GM19043 (cell line): ENCODE results near the gene FCMR.
"Not testable (repeated sequence)": the region's sequence is repeated elsewhere in the genome, so short reads cannot be mapped to it uniquely, and the experiment has no call there.

Source experiments
- ATAC-seq: cut with Tn5 transposase; IDR thresholded peaks from one replicate; pipeline ENCODE4 v1.9.1; 2021; ENCODE audit warnings: low read depth; ENCODE audit not compliant: unreplicated experiment

The FCMR gene

GRCh38 chr1:206882555-206882954 lies 39.2 kb downstream of the FCMR start:
- no peak for ATAC-seq

GRCh38 chr1:206880314-206880713 lies 41.4 kb downstream of the FCMR start:
- no peak for ATAC-seq

- ATAC-seq: no peak
These were observed 43.3 kb downstream of the FCMR start for GRCh38 chr1:206878456-206878855.

DNA sequence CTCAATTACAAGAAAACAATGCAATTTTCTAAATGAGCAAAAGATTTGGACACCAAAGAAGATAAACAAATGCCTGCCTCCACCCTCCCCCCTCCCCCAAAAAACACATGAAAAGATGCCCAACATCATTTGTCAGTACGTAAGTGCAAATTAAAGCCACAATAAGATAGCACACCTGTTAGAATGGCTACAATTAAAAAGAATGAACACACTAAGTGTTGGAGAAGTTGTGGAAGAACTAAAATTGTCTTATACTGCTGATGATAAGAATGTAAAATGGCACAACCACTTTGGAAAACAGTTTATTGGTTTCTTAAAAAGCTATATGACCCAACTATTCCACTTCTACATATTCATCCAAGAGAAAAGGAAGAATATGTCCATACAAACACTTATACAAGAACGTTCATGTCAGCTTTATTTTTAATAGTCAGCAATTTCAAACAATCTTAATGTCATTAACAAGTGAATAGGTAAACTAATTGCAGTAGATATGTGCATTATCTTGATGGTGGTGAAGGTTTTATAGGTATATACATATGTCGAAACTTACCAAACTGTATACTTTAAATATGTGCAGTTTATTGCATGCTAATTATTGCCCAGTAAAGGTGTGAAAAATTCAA lies 45.9 kb downstream of the FCMR start:
- no peak for ATAC-seq

- ATAC-seq: no peak
These were observed 48.0 kb downstream of the FCMR start for GRCh38 chr1:206873603-206874188.

GRCh38 chr1:206872139-206872538 lies 49.6 kb downstream of the FCMR start:
- no peak for ATAC-seq

DNA sequence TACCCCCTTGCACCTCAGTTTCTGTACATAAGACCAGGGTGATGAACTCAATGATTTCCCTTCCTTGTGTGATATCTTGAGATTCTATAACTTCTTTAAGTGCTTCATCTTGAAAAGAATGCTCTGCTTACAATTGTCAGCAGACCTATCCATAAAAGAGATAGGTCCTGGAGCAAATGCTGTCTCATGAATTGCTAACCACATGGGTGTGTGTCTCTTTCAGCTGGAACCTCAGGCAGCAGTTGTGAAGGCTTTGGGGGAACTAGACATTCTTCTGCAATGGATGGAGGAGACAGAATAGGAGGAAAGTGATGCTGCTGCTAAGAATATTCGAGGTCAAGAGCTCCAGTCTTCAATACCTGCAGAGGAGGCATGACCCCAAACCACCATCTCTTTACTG lies 53.5 kb downstream of the FCMR start:
- ATAC-seq: no peak

DNA sequence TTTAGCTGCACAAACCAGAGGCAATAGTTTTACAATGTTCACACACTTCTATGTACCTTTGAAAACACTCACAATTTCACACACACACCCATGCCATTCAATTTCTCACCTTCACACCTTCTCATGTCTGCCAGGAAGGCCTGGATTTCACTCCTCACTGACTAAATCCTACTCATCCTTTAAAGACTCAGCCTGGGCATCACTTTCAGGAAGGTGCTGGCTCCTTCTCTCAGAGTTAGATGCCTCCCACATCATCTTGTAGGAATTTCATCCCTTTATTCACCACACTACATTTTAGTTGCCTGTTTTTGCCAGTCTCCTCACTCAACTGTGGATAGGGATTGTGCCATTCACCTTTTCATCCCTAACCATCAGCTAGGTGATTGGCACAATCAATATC lies 54.0 kb downstream of the FCMR start:
- ATAC-seq: no peak

DNA sequence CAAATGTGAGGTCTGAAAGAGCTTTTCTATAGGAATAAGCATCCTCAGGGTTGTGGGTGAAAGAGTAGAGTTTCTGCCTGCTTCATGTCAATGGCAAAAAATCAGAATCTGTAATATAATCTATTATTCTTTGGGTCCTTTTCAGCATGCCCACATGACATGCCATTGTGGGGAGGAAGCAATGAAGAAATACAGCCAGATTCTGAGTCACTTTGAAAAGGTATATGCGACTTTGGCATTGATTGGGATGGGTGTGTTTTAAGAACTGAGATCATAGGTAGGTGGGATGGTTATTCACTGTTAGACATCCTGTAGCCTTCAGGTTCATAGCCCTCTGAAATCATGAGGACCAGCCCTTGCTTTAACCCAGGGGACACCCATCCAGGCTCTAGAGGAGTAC lies 54.5 kb downstream of the FCMR start:
- no peak for ATAC-seq

- ATAC-seq: no peak
These were observed 55.7 kb downstream of the FCMR start for GRCh38 chr1:206866062-206866461.

DNA sequence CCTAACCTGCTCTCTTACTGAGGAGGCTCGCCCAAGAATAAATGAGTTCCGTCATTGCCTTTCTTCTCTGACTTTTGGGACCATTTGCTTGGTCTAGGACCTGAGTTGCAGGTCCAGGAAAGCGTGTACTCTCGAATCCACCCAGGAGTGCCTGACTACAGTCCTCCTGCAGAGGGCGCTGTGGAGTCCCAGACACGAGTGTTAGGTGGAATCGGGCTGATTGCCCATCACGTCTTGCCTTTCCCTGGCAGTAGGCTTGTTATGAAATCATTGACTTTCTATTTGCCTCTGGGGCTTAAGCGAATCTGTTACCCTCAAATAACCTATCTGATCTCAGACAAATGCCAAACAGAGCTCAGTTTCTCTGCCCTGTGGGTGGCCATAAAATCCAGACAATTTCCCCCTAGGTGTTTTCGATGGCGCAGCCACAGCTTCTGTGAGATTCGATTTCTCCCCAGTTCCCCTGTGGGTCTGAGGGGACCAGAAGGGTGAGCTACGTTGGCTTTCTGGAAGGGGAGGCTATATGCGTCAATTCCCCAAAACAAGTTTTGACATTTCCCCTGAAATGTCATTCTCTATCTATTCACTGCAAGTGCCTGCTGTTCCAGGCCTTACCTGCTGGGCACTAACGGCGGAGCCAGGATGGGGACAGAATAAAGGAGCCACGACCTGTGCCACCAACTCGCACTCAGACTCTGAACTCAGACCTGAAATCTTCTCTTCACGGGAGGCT lies 56.6 kb downstream of the FCMR start, which contains the start of gene IL20:
Gene IL20, plus strand, starts transcription at position 685 of the 733 bp plus-strand sequence. CDS start 230 bp downstream, outside the sequence.
- ATAC-seq: no peak

- ATAC-seq: no peak
These were observed 58.5 kb downstream of the FCMR start for GRCh38 chr1:206863266-206863665.

GRCh38 chr1:206860165-206860564 lies 61.6 kb downstream of the FCMR start:
- no peak for ATAC-seq

GRCh38 chr1:206859082-206859521 lies 62.6 kb downstream of the FCMR start:
- ATAC-seq: no peak

GRCh38 chr1:206856674-206857464 lies 64.9 kb downstream of the FCMR start:
- no peak for ATAC-seq

- ATAC-seq: no peak
These were observed 65.9 kb downstream of the FCMR start for GRCh38 chr1:206855859-206856258.

DNA sequence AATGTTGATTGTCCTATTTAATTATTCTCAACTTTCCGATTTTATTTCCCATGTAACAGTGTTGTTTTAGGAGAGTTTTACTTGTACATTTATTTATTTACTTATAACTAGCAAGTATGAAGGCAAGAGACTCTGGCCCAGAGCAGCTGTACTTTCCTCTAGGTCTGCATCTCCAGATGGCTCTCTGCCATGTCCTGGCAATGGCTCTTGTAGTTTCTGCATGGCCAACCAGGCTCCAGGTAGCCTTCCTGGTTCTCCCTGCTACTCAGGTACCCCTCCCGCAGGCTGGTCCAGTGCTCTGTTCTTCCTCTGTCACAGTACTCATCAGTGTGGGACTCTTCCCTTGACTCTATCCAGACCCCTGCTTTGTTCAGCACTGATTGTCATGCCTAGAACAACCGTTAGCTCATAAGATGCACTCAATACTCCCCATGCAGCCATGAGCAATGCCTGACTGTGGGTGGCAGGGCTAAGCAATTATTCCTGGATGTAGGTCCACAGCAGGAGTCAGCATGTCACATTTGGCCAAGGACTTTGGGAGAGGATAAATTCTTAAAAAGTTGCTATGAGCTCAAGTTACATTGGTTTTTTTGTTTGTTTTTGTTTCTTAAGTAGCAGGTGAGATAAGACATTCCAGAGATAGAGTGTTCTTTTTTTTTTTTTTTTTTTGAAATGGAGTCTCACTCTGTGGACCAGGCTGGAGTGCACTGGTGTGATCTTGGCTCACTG lies 67.2 kb downstream of the FCMR start:
- no peak for ATAC-seq

DNA sequence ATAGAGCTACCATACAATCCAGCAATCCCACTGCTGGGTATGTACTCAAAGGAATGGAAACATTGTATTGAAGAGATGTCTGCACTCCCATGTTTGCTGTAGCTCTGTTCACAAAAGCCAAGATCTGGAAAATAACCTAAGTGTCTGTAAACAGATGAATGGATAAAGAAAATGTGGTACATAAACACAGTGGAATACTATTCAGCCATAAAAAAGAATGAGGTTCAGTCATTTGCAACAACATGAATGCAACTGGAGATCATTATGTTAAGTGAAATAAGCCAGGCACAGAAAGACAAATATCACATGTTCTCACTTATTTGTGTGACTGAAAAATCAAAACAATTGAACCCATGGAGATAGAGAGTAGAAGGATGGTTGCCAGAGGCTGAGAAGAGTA lies 68.0 kb downstream of the FCMR start:
- not testable (repeated sequence) for ATAC-seq
